Osteoblast (primary cell): ENCODE data around the gene IGFALS. TPM values are rescaled to one million over a fixed set of nuclear protein-coding genes. Genes with fewer than 3 reads are reported as not detected.

Experiments used
- DNase-seq: peaks from one replicate; pipeline ENCODE4 v3.0.0; 2011; ENCODE audit warnings: low spot score, mixed read lengths; ENCODE audit not compliant: insufficient read length; ENCODE audit errors: missing footprints
- H2AFZ ChIP-seq: 2 replicates; pipeline ENCODE4 v1.6.0; 2011; ENCODE audit warnings: mild to moderate bottlenecking, low read length
- H3K27ac ChIP-seq: 2 replicates; pipeline ENCODE4 v1.5.1; 2011; ENCODE audit warnings: mild to moderate bottlenecking, low read depth, low read length, moderate library complexity
- H3K27me3 ChIP-seq: 2 replicates; pipeline ENCODE4 v1.6.0; 2012; ENCODE audit warnings: mild to moderate bottlenecking, control low read depth, inconsistent platforms, low read length, moderate library complexity; ENCODE audit not compliant: insufficient read depth
- H3K36me3 ChIP-seq: 2 replicates; pipeline ENCODE4 v1.5.1; 2011; ENCODE audit warnings: mild to moderate bottlenecking, low read length, control low read depth, moderate library complexity; ENCODE audit not compliant: insufficient read depth
- H3K4me1 ChIP-seq: 2 replicates; pipeline ENCODE4 v1.5.1; 2011; ENCODE audit warnings: mild to moderate bottlenecking, low read length, control low read depth, moderate library complexity; ENCODE audit not compliant: insufficient read depth
- H3K4me2 ChIP-seq: 2 replicates; pipeline ENCODE4 v1.6.0; 2011; ENCODE audit warnings: mild to moderate bottlenecking, low read length; ENCODE audit not compliant: insufficient read depth
- H3K4me3 ChIP-seq: fragments of 200-600 bp; sonication (generic); 3 replicates; pipeline ENCODE4 v1.5.1; 2012; ENCODE audit warnings: mild to moderate bottlenecking, low read length, inconsistent platforms; ENCODE audit not compliant: insufficient read depth
- H3K79me2 ChIP-seq: 2 replicates; pipeline ENCODE4 v1.6.0; 2012; ENCODE audit warnings: mild to moderate bottlenecking, low read length, control low read depth, inconsistent platforms; ENCODE audit not compliant: insufficient read depth
- H3K9me3 ChIP-seq: 2 replicates; pipeline ENCODE4 v1.5.1; 2011; ENCODE audit warnings: low read depth, low read length, control low read depth
- H4K20me1 ChIP-seq: 2 replicates; pipeline ENCODE4 v1.6.0; 2012; ENCODE audit warnings: mild to moderate bottlenecking, low read length, control low read depth; ENCODE audit not compliant: insufficient read depth
- total RNA-seq: library from RNA; depleted of rRNA; stranded (reverse); fragments of >200 nt; gene quantifications from 2 replicates; pipeline ENCODE4 v1.2.3, GENCODE V29; 2012
- TF ChIP-seq, protein P1 (sequence below): IDR thresholded peaks from 2 replicates; pipeline ENCODE4 v1.5.1; 2011; ENCODE audit warnings: mild to moderate bottlenecking, low read depth, low read length, moderate library complexity; ENCODE audit errors: extremely low read depth

IGFALS gene
- total RNA-seq, 1 donor, result not detected

DNA sequence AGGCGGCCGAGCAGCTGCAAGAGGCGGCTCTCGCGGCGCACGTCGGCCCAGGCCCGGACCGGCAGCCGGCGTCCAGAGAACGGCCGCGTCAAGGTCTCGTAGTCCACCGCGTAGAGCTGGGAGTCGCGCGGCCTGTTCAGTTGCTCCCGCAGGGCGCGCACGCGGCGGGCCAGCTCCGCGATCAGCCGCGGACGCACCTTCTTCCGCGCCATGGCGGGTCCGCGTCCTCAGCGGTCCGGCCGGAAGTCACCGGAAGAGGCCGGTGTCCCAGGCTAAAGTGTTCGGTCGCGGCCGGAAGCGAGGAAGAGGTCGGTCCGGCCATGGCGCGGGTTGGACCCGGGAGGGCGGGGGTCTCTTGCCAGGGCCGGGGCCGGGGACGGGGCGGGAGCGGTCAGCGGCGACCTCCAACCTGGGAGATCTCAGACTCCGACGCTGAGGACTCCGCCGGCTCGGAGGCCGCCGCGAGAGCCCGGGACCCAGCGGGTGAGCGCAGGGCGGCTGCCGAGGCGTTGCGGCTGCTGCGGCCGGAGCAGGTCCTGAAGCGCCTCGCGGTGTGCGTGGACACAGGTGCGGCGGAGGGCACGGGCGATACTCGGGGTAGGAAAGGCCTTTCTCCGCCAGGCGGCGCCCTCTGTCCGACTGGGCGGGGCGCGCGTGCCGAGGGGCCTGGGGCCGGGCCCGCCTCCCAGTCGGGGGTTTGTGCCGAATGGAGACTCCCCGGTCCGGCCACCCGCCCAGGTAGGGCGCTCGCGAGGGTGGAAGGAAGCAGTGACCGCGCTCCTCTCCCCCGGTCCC lies 20.4 kb downstream of the IGFALS start, which contains the start of gene MRPS34:
Gene MRPS34 (minus strand): TSS at position 227 of the 795 bp plus-strand sequence. CDS start 15 bp downstream, at position 212.
- H3K9me3 ChIP-seq, result no peaks in the 10 kb centered on the region
- peaks cover 36% of the 10 kb centered on the region for H4K20me1 ChIP-seq
- no peaks in the 10 kb centered on the region for H3K27me3 ChIP-seq
- H3K4me2 ChIP-seq, result peak within 1 kb of the TSS; percentile 97
- H3K79me2 ChIP-seq, result peaks cover 43% of the 10 kb centered on the region
- DNase-seq, result peak; percentile 99
- peak within 1 kb of the TSS; percentile 88 for H3K4me3 ChIP-seq
- TF ChIP-seq, protein P1, sequence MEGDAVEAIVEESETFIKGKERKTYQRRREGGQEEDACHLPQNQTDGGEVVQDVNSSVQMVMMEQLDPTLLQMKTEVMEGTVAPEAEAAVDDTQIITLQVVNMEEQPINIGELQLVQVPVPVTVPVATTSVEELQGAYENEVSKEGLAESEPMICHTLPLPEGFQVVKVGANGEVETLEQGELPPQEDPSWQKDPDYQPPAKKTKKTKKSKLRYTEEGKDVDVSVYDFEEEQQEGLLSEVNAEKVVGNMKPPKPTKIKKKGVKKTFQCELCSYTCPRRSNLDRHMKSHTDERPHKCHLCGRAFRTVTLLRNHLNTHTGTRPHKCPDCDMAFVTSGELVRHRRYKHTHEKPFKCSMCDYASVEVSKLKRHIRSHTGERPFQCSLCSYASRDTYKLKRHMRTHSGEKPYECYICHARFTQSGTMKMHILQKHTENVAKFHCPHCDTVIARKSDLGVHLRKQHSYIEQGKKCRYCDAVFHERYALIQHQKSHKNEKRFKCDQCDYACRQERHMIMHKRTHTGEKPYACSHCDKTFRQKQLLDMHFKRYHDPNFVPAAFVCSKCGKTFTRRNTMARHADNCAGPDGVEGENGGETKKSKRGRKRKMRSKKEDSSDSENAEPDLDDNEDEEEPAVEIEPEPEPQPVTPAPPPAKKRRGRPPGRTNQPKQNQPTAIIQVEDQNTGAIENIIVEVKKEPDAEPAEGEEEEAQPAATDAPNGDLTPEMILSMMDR, result peak; percentile 57
- peaks cover 27% of the 10 kb centered on the region for H3K4me1 ChIP-seq
- H2AFZ ChIP-seq, result peak within 1 kb of the TSS; percentile 47
- H3K36me3 ChIP-seq, result peaks cover 30% of the 10 kb centered on the region
- peak within 1 kb of the TSS; percentile 65 for H3K27ac ChIP-seq

DNA sequence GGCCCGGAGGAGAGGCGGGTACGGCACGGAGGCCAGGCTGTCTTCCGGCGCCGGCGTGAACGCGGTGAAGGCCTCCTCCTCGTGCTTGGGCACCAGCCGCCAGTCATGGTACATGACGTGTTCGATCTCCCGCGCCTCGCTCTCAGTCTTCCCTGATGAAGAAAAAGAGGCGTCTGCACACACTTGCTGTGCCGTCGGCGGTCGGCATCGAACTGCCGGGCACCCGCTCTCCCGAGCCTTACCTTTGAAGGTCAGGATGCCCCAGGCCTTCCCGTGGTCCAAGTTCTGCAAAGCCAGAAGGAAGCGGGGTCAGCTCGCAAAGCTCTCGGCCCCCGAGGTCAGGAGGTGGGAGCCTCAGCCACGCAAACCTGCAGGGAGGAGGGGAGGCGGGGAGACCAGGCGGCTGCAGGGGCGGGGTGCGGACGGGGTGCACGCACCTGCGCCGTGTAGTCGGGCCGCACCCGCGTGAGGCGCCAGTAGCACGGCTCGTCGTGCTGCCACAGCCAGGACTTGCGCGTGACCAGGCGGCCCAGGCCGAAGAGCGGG lies 21.1 kb downstream of the IGFALS start, which contains the start of gene EME2:
Gene EME2 (plus strand): TSS at position 449 of the 546 bp plus-strand sequence. CDS start 418 bp downstream, outside the sequence.
- Histone ChIP-seq H3K79me2 (peaks cover 43% of the 10 kb centered on the region), H3K4me3 (peak within 1 kb of the TSS; percentile 88), H3K36me3 (peaks cover 27% of the 10 kb centered on the region), H3K27ac (peak within 1 kb of the TSS; percentile 65), H3K27me3 (no peaks in the 10 kb centered on the region), H4K20me1 (peaks cover 36% of the 10 kb centered on the region), H3K9me3 (no peaks in the 10 kb centered on the region), H2AFZ (peak within 1 kb of the TSS; percentile 47), H3K4me1 (peaks cover 27% of the 10 kb centered on the region), H3K4me2 (peak within 1 kb of the TSS; percentile 97)
- DNase-seq, result no peak
- TF ChIP-seq, protein P1, result no peak

DNA sequence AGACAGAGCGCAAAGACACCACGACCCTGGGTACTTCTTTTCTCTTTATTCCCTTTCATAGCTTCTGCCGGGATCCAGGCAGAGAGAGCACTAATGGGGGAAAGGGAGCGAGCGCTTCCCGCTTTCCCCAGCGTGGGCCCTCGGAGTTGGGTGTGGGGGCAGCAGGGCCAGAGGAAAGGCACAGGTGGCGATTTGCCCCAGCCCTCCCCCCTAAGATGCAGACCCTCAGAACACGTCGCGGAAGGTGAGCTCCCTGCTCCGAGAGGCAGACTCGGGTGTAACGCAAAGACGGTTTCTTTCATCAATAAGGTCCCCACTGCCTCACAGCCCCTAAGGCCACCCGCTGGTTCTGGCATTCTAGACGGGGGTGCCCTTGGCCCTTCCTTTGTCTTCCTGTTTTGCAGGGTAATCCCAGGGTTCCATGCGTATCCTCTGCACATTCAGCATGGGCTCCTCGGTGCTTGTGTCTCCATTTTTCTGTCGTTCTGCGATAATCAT lies 21.6 kb downstream of the IGFALS start:
- Histone ChIP-seq H3K9me3 (no peaks in the 10 kb centered on the region), H3K27me3 (no peaks in the 10 kb centered on the region), H3K4me3 (peak overlapping the region; percentile 88), H3K36me3 (peaks cover 24% of the 10 kb centered on the region), H3K4me1 (peaks cover 27% of the 10 kb centered on the region), H4K20me1 (peaks cover 31% of the 10 kb centered on the region), H2AFZ (no peak overlapping the region), H3K4me2 (peak overlapping the region; percentile 97), H3K27ac (peak overlapping the region; percentile 58), H3K79me2 (peaks cover 43% of the 10 kb centered on the region)
- TF ChIP-seq, protein P1, result no peak
- no peak for DNase-seq
